GM12878 (cell line): ENCODE results near the gene TTC39B.

Experiments
- CTCF ChIP-seq, 3 experiments: IDR thresholded peaks in 2 of 3; conservative IDR thresholded peaks in 1 of 3; 2 replicates each; pipeline ENCODE4 v1.5.1; 2011; ENCODE audit warnings: low read depth in 3 of 3, low read length in 3 of 3, mild to moderate bottlenecking in 3 of 3, control low read depth in 2 of 3, moderate library complexity in 2 of 3, inconsistent platforms in 1 of 3, mixed read lengths in 1 of 3; ENCODE audit not compliant: control insufficient read depth in 2 of 3, insufficient read depth in 1 of 3; ENCODE audit errors: extremely low read depth in 1 of 3
- GABPA ChIP-seq: IDR thresholded peaks from 2 replicates; pipeline ENCODE4 v1.6.1; 2014; ENCODE audit warnings: antibody characterized with exemption, low read depth, mild to moderate bottlenecking, inconsistent platforms
- MXI1 ChIP-seq: fragments of 150-350 bp; IDR thresholded peaks from 2 replicates; pipeline ENCODE4 v1.6.1; 2011; ENCODE audit warnings: low read depth, mild to moderate bottlenecking, inconsistent platforms, low read length, improper control_type of control experiment
- PRDM15 ChIP-seq: fragments of 450-650 bp; formaldehyde crosslinking; IDR thresholded peaks from 2 replicates; pipeline ENCODE4 v1.4.0; 2020; ENCODE audit warnings: mild to moderate bottlenecking, moderate library complexity
- RAD21 ChIP-seq: IDR thresholded peaks from 2 replicates; pipeline ENCODE4 v1.6.1; 2011; ENCODE audit warnings: mild to moderate bottlenecking, low read depth, low read length, moderate library complexity; ENCODE audit not compliant: insufficient read depth

GRCh38 chr9:15221746-15222145 lies 85.3 kb downstream of the TTC39B start:
- TF ChIP-seq RAD21 (no peak), PRDM15 (CRISPR knock-in tag) (no peak), MXI1 (no peak), GABPA (no peak), CTCF (IDR thresholded peaks at IDR 0.05 in 2 of 3, conservative IDR thresholded peaks at IDR 0.05 in 1 of 3; ENCODE audit: control insufficient read depth in 2 of 3, extremely low read depth in 1 of 3, insufficient read depth in 1 of 3, low read depth in 3 of 3, low read length in 3 of 3) (no peak)
